Hepatocyte (in vitro differentiated cells): ENCODE measurements around the gene PHYKPL. TPM values are rescaled to one million over a fixed set of nuclear protein-coding genes. Genes with fewer than 3 reads are reported as not detected.

Experiments
- DNase-seq: peaks from one replicate; pipeline ENCODE4 v3.0.0-alpha.2; 2016; ENCODE audit warnings: low spot score
- H2AFZ ChIP-seq: fragments of 200-600 bp; sonication (generic); 2 replicates; pipeline ENCODE4 v1.6.0; 2016; ENCODE audit warnings: antibody characterized with exemption, mild to moderate bottlenecking
- H3K27ac ChIP-seq: fragments of 200-600 bp; sonication (generic); 2 replicates; pipeline ENCODE4 v1.5.1; 2016; ENCODE audit warnings: mild to moderate bottlenecking
- H3K27me3 ChIP-seq: fragments of 200-600 bp; sonication (generic); 2 replicates; pipeline ENCODE4 v1.6.1; 2016
- H3K36me3 ChIP-seq: fragments of 200-600 bp; sonication (generic); replicated peaks from 2 replicates; pipeline ENCODE4 v1.5.1; 2016; ENCODE audit warnings: low read depth; ENCODE audit not compliant: insufficient read depth
- H3K4me1 ChIP-seq: fragments of 200-600 bp; sonication (generic); 2 replicates; pipeline ENCODE4 v1.5.1; 2016; ENCODE audit warnings: mild to moderate bottlenecking, moderate library complexity; ENCODE audit not compliant: insufficient read depth
- H3K4me2 ChIP-seq: fragments of 200-600 bp; sonication (generic); 2 replicates; pipeline ENCODE4 v1.6.0; 2016
- H3K4me3 ChIP-seq: fragments of 200-600 bp; sonication (generic); 2 replicates; pipeline ENCODE4 v1.5.1; 2016; ENCODE audit warnings: mild to moderate bottlenecking
- H3K79me2 ChIP-seq: fragments of 200-600 bp; sonication (generic); 2 replicates; pipeline ENCODE4 v1.6.0; 2017; ENCODE audit warnings: mild to moderate bottlenecking
- H3K9me2 ChIP-seq: fragments of 200-600 bp; sonication (generic); replicated peaks from 2 replicates; pipeline ENCODE4 v1.6.0; 2017; ENCODE audit warnings: mild to moderate bottlenecking; ENCODE audit not compliant: insufficient read depth
- H3K9me3 ChIP-seq: fragments of 200-600 bp; sonication (generic); 2 replicates; pipeline ENCODE4 v1.5.1; 2016; ENCODE audit warnings: low read depth, mild to moderate bottlenecking
- H4K20me1 ChIP-seq: fragments of 200-600 bp; sonication (generic); 2 replicates; pipeline ENCODE4 v1.6.0; 2016; ENCODE audit warnings: mild to moderate bottlenecking; ENCODE audit not compliant: insufficient read depth, poor library complexity, severe bottlenecking
- CTCF ChIP-seq: fragments of 200-600 bp; sonication (generic); IDR thresholded peaks from 2 replicates; pipeline ENCODE4 v1.5.1; 2016; ENCODE audit warnings: antibody characterized with exemption, mild to moderate bottlenecking; ENCODE audit not compliant: poor library complexity
- EZH2 ChIP-seq: fragments of 200-600 bp; sonication (generic); IDR thresholded peaks from 2 replicates; pipeline ENCODE4 v1.6.1; 2016; ENCODE audit warnings: antibody characterized with exemption, mild to moderate bottlenecking, borderline replicate concordance
- EZH2phosphoT487 ChIP-seq: fragments of 200-600 bp; sonication (generic); IDR thresholded peaks from one replicate; pipeline ENCODE4 v1.6.1; 2018; ENCODE audit warnings: antibody characterized with exemption, mild to moderate bottlenecking, low read depth, moderate library complexity; ENCODE audit not compliant: unreplicated experiment, severe bottlenecking
- WGBS: methylation state at CpG from one replicate; pipeline ENCODE4 v1.1.6; 2016; ENCODE audit warnings: low lambda C conversion rate; ENCODE audit errors: missing lambda C conversion rate; 5-methylcytosine and 5-hydroxymethylcytosine counted together
- polyA plus RNA-seq: library from polyadenylated mRNA; unstranded; fragments of >200 nt; fragmentation: Nextera tagmentation; extraction: Ambion mirVana; gene quantifications from 2 replicates; pipeline ENCODE4 v1.2.1, GENCODE V29; 2016
- total RNA-seq: library from RNA; depleted of rRNA; stranded (reverse); fragments of >200 nt; gene quantifications from 2 replicates; pipeline ENCODE4 v1.2.3, GENCODE V29; 2014

Gene PHYKPL
- total and polyA plus RNA-seq, 2 experiments from 2014 or later, result 40.3 to 60.0 TPM

DNA sequence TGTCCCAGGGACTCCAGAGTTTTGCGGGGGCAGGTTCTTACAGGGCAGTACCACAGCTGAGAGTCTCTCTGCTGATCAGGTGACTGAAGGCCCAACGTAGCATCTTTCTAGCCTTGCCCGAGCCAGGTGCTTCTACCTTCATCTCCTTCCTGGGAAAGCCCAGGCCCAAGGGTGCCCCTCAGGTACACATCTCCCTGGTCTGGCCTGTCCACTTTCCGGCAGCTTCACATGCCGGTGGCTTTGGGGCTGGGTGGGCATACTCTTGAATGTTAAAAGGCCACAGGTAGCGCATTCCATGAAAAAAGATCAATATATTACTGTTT, 5.7 kb upstream of the PHYKPL start:
- WGBS, result 97% methylated on average over 6 of the region's 6 CpGs
- no peak for TF ChIP-seq EZH2phosphoT487
- no peak for TF ChIP-seq EZH2
- no peak for TF ChIP-seq CTCF
- Histone ChIP-seq H3K9me3 (no peaks in the 10 kb centered on the region), H3K4me2 (no peak overlapping the region), H3K4me1 (no peaks in the 10 kb centered on the region), H3K27me3 (no peaks in the 10 kb centered on the region), H3K9me2 (no peaks in the 10 kb centered on the region), H3K36me3 (no peaks in the 10 kb centered on the region), H2AFZ (no peak overlapping the region), H4K20me1 (no peaks in the 10 kb centered on the region), H3K4me3 (no peak overlapping the region), H3K79me2 (no peaks in the 10 kb centered on the region), H3K27ac (no peak overlapping the region)
- no peak for DNase-seq

GRCh38 chr5:178237431-178238312, 5.1 kb upstream of the PHYKPL start:
- H3K9me2 ChIP-seq, result no peaks in the 10 kb centered on the region
- no peak for DNase-seq
- H3K9me3 ChIP-seq, result no peaks in the 10 kb centered on the region
- H3K4me1 ChIP-seq, result peaks cover 4% of the 10 kb centered on the region
- TF ChIP-seq EZH2, result no peak
- no peak for TF ChIP-seq EZH2phosphoT487
- no peak for TF ChIP-seq CTCF
- H4K20me1 ChIP-seq, result no peaks in the 10 kb centered on the region
- no peak overlapping the region for H3K27ac ChIP-seq
- no peak overlapping the region for H2AFZ ChIP-seq
- WGBS, result 82% methylated on average over 13 of the region's 13 CpGs
- no peak overlapping the region for H3K4me2 ChIP-seq
- H3K79me2 ChIP-seq, result no peaks in the 10 kb centered on the region
- no peaks in the 10 kb centered on the region for H3K36me3 ChIP-seq
- no peak overlapping the region for H3K4me3 ChIP-seq
- no peaks in the 10 kb centered on the region for H3K27me3 ChIP-seq

GRCh38 chr5:178236679-178237078, 4.1 kb upstream of the PHYKPL start:
- peaks cover 3% of the 10 kb centered on the region for H4K20me1 ChIP-seq
- no peak overlapping the region for H2AFZ ChIP-seq
- H3K4me2 ChIP-seq, result no peak overlapping the region
- H3K4me1 ChIP-seq, result peaks cover 7% of the 10 kb centered on the region
- H3K27ac ChIP-seq, result no peak overlapping the region
- no peak for DNase-seq
- peaks cover 5% of the 10 kb centered on the region for H3K79me2 ChIP-seq
- TF ChIP-seq CTCF (no peak), EZH2phosphoT487 (no peak), EZH2 (no peak)
- H3K27me3 ChIP-seq, result no peaks in the 10 kb centered on the region
- H3K9me3 ChIP-seq, result no peaks in the 10 kb centered on the region
- 86% methylated on average over 4 of the region's 4 CpGs for WGBS
- no peak overlapping the region for H3K4me3 ChIP-seq
- no peaks in the 10 kb centered on the region for H3K36me3 ChIP-seq
- H3K9me2 ChIP-seq, result no peaks in the 10 kb centered on the region
